ENCODE data around the gene TRPM4.

DNA sequence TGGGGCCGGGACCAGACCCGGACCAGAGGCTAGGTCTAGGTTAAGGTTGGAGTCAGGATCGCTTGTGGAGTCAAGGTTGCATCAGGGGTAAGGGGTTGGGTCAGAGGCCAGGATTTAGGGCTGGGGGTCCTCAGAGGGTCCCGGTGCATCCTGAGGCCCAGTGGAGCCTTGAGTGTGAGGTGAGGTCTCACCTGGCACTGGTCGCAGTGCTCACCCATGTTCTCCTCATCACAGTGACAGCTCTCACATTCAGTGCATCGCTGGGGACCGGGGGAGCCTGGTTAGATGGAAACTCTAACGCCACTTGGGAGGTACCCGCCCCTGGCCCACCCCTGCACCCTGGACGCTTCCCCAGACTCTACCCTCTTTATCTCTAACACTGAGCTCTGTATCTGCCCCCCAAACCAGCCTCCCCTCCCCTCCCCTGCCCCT, 5.5 kb upstream of the TRPM4 start:
- TF ChIP-seq, protein P1, sequence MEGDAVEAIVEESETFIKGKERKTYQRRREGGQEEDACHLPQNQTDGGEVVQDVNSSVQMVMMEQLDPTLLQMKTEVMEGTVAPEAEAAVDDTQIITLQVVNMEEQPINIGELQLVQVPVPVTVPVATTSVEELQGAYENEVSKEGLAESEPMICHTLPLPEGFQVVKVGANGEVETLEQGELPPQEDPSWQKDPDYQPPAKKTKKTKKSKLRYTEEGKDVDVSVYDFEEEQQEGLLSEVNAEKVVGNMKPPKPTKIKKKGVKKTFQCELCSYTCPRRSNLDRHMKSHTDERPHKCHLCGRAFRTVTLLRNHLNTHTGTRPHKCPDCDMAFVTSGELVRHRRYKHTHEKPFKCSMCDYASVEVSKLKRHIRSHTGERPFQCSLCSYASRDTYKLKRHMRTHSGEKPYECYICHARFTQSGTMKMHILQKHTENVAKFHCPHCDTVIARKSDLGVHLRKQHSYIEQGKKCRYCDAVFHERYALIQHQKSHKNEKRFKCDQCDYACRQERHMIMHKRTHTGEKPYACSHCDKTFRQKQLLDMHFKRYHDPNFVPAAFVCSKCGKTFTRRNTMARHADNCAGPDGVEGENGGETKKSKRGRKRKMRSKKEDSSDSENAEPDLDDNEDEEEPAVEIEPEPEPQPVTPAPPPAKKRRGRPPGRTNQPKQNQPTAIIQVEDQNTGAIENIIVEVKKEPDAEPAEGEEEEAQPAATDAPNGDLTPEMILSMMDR (IDR thresholded peaks at IDR 0.05) = no peak
- TF ChIP-seq POLR2A (IDR thresholded peaks at IDR 0.05) = no peak

Data from body of pancreas (tissue), 4 donors.